ENCODE measurements around the gene EIF4G3. TPM values are rescaled to one million over a fixed set of nuclear protein-coding genes. Genes with fewer than 3 reads are reported as not detected.

Gene EIF4G3
- polyA plus RNA-seq, 1 donor (not counting 4 experiments of a cell fraction or from before 2014, with no cell fraction given) = 44.6 TPM

- Histone ChIP-seq H3K4me3 (ENCODE audit: control insufficient read depth in 2 of 3, extremely low read depth in 1 of 3, insufficient read depth in 2 of 3, low read depth in 1 of 3, low read length in 3 of 3) (no peak overlapping the region), H3K4me2 (ENCODE audit: control insufficient read depth, extremely low read depth, insufficient read depth, low read depth, low read length) (no peak overlapping the region), H3K9ac (ENCODE audit: control insufficient read depth, extremely low read depth, insufficient read depth, low read length) (no peak overlapping the region), H2AFZ (ENCODE audit: control insufficient read depth, low read length) (no peak overlapping the region), H3K27me3 (ENCODE audit: control insufficient read depth, extremely low read depth, insufficient read depth, low read length) (no peaks in the 10 kb centered on the region), H3K36me3 (ENCODE audit: control insufficient read depth in 2 of 2, extremely low read depth in 1 of 2, insufficient read depth in 2 of 2, low read length in 2 of 2) (peaks cover 5 to 8% of the 10 kb centered on the region in 2 experiments), H3K27ac (ENCODE audit: control insufficient read depth, insufficient read depth, low read length) (no peak overlapping the region), H3K9me1 (ENCODE audit: control insufficient read depth, extremely low read depth, insufficient read depth, low read length) (no peaks in the 10 kb centered on the region), H4K20me1 (ENCODE audit: control insufficient read depth, extremely low read depth, insufficient read depth, low read length) (no peaks in the 10 kb centered on the region), H3K79me2 (ENCODE audit: control insufficient read depth, insufficient read depth, low read length) (peaks cover 35% of the 10 kb centered on the region), H3K9me3 (ENCODE audit: control insufficient read depth, low read depth, low read length) (no peaks in the 10 kb centered on the region), H3K4me1 (ENCODE audit: control insufficient read depth, extremely low read depth, insufficient read depth, low read length) (no peaks in the 10 kb centered on the region)
- DNase-seq (ENCODE audit: low read depth, low spot score) (no peak), FAIRE-seq (no peak)
- dilution Hi-C loops (cut with MboI; ENCODE audit: extremely low pct_ligation_motif_present, low sequenced_read_pairs) = no loop called here
- TF ChIP-seq EZH2 (IDR thresholded peaks at IDR 0.05; ENCODE audit: low read length) (no peak), CTCF (optimal IDR thresholded peaks at IDR 0.05 in 1 of 3, IDR thresholded peaks at IDR 0.05 in 1 of 3, conservative IDR thresholded peaks at IDR 0.05 in 1 of 3; ENCODE audit: extremely low read depth in 1 of 3, insufficient read depth in 2 of 3, low read length in 3 of 3) (no peak)
These were observed 33.6 kb downstream of the EIF4G3 start for GRCh38 chr1:21143138-21143537.

GRCh38 chr1:21141030-21141429 lies 35.7 kb downstream of the EIF4G3 start:
- H3K27ac ChIP-seq (ENCODE audit: control insufficient read depth, insufficient read depth, low read length) = no peak overlapping the region
- H3K79me2 ChIP-seq (ENCODE audit: control insufficient read depth, insufficient read depth, low read length) = peaks cover 36% of the 10 kb centered on the region
- dilution Hi-C loops (cut with MboI; ENCODE audit: extremely low pct_ligation_motif_present, low sequenced_read_pairs) = no loop called here
- no peak overlapping the region for H2AFZ ChIP-seq (ENCODE audit: control insufficient read depth, low read length)
- TF ChIP-seq CTCF (optimal IDR thresholded peaks at IDR 0.05 in 1 of 3, IDR thresholded peaks at IDR 0.05 in 1 of 3, conservative IDR thresholded peaks at IDR 0.05 in 1 of 3; ENCODE audit: extremely low read depth in 1 of 3, insufficient read depth in 2 of 3, low read length in 3 of 3) = no peak
- TF ChIP-seq EZH2 (IDR thresholded peaks at IDR 0.05; ENCODE audit: low read length) = no peak
- H4K20me1 ChIP-seq (ENCODE audit: control insufficient read depth, extremely low read depth, insufficient read depth, low read length) = no peaks in the 10 kb centered on the region
- no peaks in the 10 kb centered on the region for H3K4me1 ChIP-seq (ENCODE audit: control insufficient read depth, extremely low read depth, insufficient read depth, low read length)
- no peak overlapping the region for H3K9ac ChIP-seq (ENCODE audit: control insufficient read depth, extremely low read depth, insufficient read depth, low read length)
- no peak overlapping the region for H3K4me3 ChIP-seq (ENCODE audit: control insufficient read depth in 2 of 3, extremely low read depth in 1 of 3, insufficient read depth in 2 of 3, low read depth in 1 of 3, low read length in 3 of 3)
- no peaks in the 10 kb centered on the region for H3K9me1 ChIP-seq (ENCODE audit: control insufficient read depth, extremely low read depth, insufficient read depth, low read length)
- no peaks in the 10 kb centered on the region for H3K27me3 ChIP-seq (ENCODE audit: control insufficient read depth, extremely low read depth, insufficient read depth, low read length)
- no peak overlapping the region for H3K4me2 ChIP-seq (ENCODE audit: control insufficient read depth, extremely low read depth, insufficient read depth, low read depth, low read length)
- FAIRE-seq = no peak
- H3K9me3 ChIP-seq (ENCODE audit: control insufficient read depth, low read depth, low read length) = no peaks in the 10 kb centered on the region
- H3K36me3 ChIP-seq (ENCODE audit: control insufficient read depth in 2 of 2, extremely low read depth in 1 of 2, insufficient read depth in 2 of 2, low read length in 2 of 2) = peaks cover 3 to 4% of the 10 kb centered on the region in 2 experiments
- DNase-seq (ENCODE audit: low read depth, low spot score) = no peak
